Lower leg skin (tissue), 3 donors: Measurements from ENCODE around the gene FAM229A.

Experiments used
- POLR2A ChIP-seq, 2 donors: fragments of 450-650 bp; IDR thresholded peaks; one replicate each; pipeline ENCODE4 v1.6.1; 2016 to 2017; ENCODE audit warnings: antibody characterized with exemption in 2 of 2, mild to moderate bottlenecking in 1 of 2, moderate library complexity in 1 of 2
- TF ChIP-seq, protein P1 (sequence below), 3 donors: fragments of 450-650 bp; IDR thresholded peaks; one replicate each; pipeline ENCODE4 v1.5.1; 2016; ENCODE audit warnings: antibody characterized with exemption in 3 of 3, mild to moderate bottlenecking in 3 of 3, moderate library complexity in 2 of 3

GRCh38 chr1:32398401-32398800 lies 36.1 kb upstream of the FAM229A start:
- TF ChIP-seq, protein P1, sequence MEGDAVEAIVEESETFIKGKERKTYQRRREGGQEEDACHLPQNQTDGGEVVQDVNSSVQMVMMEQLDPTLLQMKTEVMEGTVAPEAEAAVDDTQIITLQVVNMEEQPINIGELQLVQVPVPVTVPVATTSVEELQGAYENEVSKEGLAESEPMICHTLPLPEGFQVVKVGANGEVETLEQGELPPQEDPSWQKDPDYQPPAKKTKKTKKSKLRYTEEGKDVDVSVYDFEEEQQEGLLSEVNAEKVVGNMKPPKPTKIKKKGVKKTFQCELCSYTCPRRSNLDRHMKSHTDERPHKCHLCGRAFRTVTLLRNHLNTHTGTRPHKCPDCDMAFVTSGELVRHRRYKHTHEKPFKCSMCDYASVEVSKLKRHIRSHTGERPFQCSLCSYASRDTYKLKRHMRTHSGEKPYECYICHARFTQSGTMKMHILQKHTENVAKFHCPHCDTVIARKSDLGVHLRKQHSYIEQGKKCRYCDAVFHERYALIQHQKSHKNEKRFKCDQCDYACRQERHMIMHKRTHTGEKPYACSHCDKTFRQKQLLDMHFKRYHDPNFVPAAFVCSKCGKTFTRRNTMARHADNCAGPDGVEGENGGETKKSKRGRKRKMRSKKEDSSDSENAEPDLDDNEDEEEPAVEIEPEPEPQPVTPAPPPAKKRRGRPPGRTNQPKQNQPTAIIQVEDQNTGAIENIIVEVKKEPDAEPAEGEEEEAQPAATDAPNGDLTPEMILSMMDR (IDR thresholded peaks at IDR 0.05) = no peak
- TF ChIP-seq POLR2A (IDR thresholded peaks at IDR 0.05) = no peak
